Measurements from ENCODE around the gene ARHGAP26.

Gene ARHGAP26

DNA sequence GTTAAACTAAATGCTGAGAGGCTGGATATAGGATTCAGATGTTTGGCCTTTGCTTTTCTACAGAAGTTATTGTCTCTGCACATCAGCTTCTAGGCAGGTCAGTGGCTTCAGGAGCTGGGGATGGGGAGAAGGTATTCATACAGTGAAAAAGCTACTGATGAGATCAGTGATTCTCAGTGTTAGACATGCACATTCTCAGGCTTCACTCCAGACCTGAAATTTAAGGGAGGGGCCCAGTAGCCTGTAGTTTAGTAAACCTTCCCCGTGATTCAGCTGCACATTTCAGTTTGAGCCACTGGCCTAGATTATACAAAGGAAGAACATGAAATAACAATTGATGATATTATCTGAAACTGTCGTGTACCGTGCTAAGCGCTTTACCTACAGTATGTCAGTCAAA, 127.2 kb downstream of the ARHGAP26 start:
- H3K9me3 ChIP-seq: no peaks in the 10 kb centered on the region
- H3K4me1 ChIP-seq (ENCODE audit: control insufficient read depth in 1 of 2, insufficient read depth in 1 of 2, low read depth in 1 of 2, low read length in 1 of 2): peaks cover 10 to 16% of the 10 kb centered on the region in 2 experiments
- no peak overlapping the region for H3K27ac ChIP-seq
- peaks cover 80% of the 10 kb centered on the region for H3K36me3 ChIP-seq
- no peaks in the 10 kb centered on the region for H3K27me3 ChIP-seq
- TF ChIP-seq CTCF (IDR thresholded peaks at IDR 0.05): no peak
- no peak overlapping the region for H3K4me3 ChIP-seq (ENCODE audit: low read depth in 1 of 2, low read length in 1 of 2)

DNA sequence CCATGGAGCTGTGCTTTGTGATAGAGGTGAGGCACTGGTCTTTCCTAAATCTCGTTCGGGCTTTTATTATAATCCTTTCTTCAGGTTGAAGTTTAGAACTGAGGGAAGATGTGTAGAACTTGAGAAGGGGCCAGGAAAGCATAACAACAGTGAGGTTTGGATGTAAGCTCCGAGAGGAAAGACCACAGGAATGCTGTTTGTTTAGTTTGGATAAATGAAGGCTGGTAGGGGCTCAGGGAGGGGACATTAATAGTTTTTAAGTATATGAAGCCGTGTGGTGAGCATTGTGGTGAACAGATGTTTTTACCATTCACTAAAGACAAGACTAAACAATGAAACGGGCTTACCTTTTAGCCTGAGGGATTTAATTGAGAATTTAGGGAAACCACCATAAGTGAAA, 130.8 kb downstream of the ARHGAP26 start:
- peak overlapping the region; percentile 57 for H3K27ac ChIP-seq
- H3K36me3 ChIP-seq: peaks cover 93% of the 10 kb centered on the region
- no peak for TF ChIP-seq CTCF (IDR thresholded peaks at IDR 0.05)
- H3K27me3 ChIP-seq: no peaks in the 10 kb centered on the region
- H3K9me3 ChIP-seq: peaks cover 2% of the 10 kb centered on the region
- peaks cover 20 to 24% of the 10 kb centered on the region in 2 experiments for H3K4me1 ChIP-seq (ENCODE audit: control insufficient read depth in 1 of 2, insufficient read depth in 1 of 2, low read depth in 1 of 2, low read length in 1 of 2)
- H3K4me3 ChIP-seq (ENCODE audit: low read depth in 1 of 2, low read length in 1 of 2): no peak overlapping the region

- H3K27ac ChIP-seq: peak overlapping the region; percentile 57
- no peaks in the 10 kb centered on the region for H3K27me3 ChIP-seq
- H3K4me3 ChIP-seq (ENCODE audit: low read depth in 1 of 2, low read length in 1 of 2): no peak overlapping the region
- TF ChIP-seq CTCF (IDR thresholded peaks at IDR 0.05): no peak
- peaks cover 20 to 24% of the 10 kb centered on the region in 2 experiments for H3K4me1 ChIP-seq (ENCODE audit: control insufficient read depth in 1 of 2, insufficient read depth in 1 of 2, low read depth in 1 of 2, low read length in 1 of 2)
- peaks cover 2% of the 10 kb centered on the region for H3K9me3 ChIP-seq
- H3K36me3 ChIP-seq: peaks cover 93% of the 10 kb centered on the region
Measured at GRCh38 chr5:142901476-142902185, 131.5 kb downstream of the ARHGAP26 start.

DNA sequence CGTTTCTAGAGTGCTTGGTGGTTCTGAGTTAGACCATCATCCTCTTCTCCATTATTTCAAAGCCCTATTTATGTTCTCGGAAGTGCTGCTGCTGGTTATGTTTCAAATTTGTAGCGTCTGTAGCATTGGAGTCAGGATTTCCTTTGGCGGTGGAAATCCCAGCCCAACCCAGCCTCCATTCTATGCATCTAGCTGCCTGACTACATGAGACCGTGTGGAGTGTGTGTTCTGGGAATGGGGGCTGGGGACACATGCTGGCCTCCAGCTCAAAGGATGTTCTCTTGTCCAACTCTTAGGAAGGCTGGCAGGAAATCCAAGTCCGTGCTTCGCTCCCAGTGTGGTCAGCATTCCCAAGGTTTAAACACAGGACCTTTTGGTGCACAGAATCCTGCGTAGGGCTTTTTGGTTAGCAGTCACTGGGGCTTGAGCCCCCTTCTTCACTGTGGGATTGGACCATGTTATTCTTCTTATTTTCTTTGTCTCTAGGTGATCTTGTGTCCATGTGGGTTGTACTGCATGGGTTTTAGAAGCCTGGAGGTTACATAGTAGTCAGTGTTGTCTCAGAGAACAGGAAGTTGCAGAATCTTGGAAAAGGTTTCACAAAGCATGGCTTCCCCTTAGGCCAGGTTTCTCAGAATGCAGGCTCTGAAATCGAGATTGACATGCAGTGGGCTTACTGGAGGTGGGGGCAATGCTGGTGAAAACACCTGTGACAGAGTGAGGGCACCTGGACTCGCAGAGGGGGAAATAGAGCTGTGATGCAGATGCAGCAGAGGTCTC, 132.2 kb downstream of the ARHGAP26 start:
- Histone ChIP-seq H3K27me3 (no peaks in the 10 kb centered on the region), H3K36me3 (peaks cover 93% of the 10 kb centered on the region), H3K4me3 (ENCODE audit: low read depth in 1 of 2, low read length in 1 of 2) (no peak overlapping the region), H3K27ac (peak overlapping the region; percentile 57), H3K4me1 (ENCODE audit: control insufficient read depth in 1 of 2, insufficient read depth in 1 of 2, low read depth in 1 of 2, low read length in 1 of 2) (peaks cover 20 to 24% of the 10 kb centered on the region in 2 experiments), H3K9me3 (peaks cover 2% of the 10 kb centered on the region)
- TF ChIP-seq CTCF (IDR thresholded peaks at IDR 0.05): no peak

DNA sequence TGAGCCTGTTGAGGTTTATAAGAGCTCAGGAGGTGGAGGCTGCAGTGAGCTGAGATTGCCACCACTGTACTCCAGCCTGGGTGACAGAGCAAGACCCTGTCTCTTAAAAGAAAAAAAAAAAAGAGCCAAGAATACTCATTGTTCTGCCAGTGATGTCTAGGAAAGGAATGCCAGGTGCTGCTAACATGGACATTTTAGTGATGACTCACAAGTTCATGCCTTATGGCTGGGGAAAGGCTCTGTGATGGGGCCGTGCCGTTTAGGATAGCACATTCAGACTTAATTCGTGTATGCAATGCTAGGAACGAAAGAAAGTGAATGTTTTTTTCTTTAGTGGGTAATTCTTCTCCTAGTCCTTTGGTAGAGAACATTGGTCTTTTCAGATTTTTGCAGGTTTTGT, 134.2 kb downstream of the ARHGAP26 start:
- H3K4me3 ChIP-seq (ENCODE audit: low read depth in 1 of 2, low read length in 1 of 2): no peak overlapping the region
- H3K4me1 ChIP-seq (ENCODE audit: control insufficient read depth in 1 of 2, insufficient read depth in 1 of 2, low read depth in 1 of 2, low read length in 1 of 2): peaks cover 20 to 24% of the 10 kb centered on the region in 2 experiments
- TF ChIP-seq CTCF (IDR thresholded peaks at IDR 0.05): no peak
- H3K36me3 ChIP-seq: peaks cover 93% of the 10 kb centered on the region
- peaks cover 2% of the 10 kb centered on the region for H3K9me3 ChIP-seq
- H3K27ac ChIP-seq: no peak overlapping the region
- no peaks in the 10 kb centered on the region for H3K27me3 ChIP-seq

Measured in neutrophil (primary cell).